HL-60 (cell line): ENCODE data around the gene SLC35A3.

Experiments
- TF ChIP-seq, protein P1 (sequence below): IDR thresholded peaks from one replicate; pipeline ENCODE4 v1.5.1; 2011; ENCODE audit warnings: low read length, control low read depth, inconsistent platforms; ENCODE audit not compliant: insufficient read depth
- TF ChIP-seq, protein P2 (sequence below): IDR thresholded peaks from 2 replicates; pipeline ENCODE4 v1.6.1; 2012; ENCODE audit warnings: low read depth; ENCODE audit not compliant: insufficient replicate concordance

DNA sequence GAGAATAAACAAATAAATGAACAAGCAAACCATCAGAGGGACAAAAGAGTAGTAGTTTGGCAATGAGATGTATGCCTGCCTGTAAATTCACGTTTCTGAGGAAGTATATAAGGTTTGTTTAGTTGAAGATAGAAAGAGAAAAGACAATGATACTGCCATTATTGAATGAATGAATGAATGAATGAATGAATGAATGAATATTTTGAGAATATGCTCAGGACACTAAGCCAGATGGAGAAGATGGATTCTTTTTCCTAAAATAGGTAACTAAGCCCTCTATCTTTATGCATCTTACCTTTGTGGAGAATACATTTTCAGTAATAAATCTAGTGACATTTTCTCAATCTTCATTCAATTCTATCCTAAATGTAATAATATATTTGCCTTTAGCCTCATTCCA lies 49.4 kb downstream of the SLC35A3 start:
- TF ChIP-seq, protein P1, sequence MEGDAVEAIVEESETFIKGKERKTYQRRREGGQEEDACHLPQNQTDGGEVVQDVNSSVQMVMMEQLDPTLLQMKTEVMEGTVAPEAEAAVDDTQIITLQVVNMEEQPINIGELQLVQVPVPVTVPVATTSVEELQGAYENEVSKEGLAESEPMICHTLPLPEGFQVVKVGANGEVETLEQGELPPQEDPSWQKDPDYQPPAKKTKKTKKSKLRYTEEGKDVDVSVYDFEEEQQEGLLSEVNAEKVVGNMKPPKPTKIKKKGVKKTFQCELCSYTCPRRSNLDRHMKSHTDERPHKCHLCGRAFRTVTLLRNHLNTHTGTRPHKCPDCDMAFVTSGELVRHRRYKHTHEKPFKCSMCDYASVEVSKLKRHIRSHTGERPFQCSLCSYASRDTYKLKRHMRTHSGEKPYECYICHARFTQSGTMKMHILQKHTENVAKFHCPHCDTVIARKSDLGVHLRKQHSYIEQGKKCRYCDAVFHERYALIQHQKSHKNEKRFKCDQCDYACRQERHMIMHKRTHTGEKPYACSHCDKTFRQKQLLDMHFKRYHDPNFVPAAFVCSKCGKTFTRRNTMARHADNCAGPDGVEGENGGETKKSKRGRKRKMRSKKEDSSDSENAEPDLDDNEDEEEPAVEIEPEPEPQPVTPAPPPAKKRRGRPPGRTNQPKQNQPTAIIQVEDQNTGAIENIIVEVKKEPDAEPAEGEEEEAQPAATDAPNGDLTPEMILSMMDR: no peak
- TF ChIP-seq, protein P2, sequence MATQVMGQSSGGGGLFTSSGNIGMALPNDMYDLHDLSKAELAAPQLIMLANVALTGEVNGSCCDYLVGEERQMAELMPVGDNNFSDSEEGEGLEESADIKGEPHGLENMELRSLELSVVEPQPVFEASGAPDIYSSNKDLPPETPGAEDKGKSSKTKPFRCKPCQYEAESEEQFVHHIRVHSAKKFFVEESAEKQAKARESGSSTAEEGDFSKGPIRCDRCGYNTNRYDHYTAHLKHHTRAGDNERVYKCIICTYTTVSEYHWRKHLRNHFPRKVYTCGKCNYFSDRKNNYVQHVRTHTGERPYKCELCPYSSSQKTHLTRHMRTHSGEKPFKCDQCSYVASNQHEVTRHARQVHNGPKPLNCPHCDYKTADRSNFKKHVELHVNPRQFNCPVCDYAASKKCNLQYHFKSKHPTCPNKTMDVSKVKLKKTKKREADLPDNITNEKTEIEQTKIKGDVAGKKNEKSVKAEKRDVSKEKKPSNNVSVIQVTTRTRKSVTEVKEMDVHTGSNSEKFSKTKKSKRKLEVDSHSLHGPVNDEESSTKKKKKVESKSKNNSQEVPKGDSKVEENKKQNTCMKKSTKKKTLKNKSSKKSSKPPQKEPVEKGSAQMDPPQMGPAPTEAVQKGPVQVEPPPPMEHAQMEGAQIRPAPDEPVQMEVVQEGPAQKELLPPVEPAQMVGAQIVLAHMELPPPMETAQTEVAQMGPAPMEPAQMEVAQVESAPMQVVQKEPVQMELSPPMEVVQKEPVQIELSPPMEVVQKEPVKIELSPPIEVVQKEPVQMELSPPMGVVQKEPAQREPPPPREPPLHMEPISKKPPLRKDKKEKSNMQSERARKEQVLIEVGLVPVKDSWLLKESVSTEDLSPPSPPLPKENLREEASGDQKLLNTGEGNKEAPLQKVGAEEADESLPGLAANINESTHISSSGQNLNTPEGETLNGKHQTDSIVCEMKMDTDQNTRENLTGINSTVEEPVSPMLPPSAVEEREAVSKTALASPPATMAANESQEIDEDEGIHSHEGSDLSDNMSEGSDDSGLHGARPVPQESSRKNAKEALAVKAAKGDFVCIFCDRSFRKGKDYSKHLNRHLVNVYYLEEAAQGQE: no peak
